Heart left ventricle (tissue), 16 donors: ENCODE results near the gene MTF2. TPM values are rescaled to one million over a fixed set of nuclear protein-coding genes. Genes with fewer than 3 reads are reported as not detected.

Experiments
- ATAC-seq, 4 donors: fragments of 200-7000 bp; cut with Tn5 transposase; one replicate each; pipeline ENCODE4 v1.9.1; 2020 to 2022; ENCODE audit warnings: moderate library complexity in 4 of 4, mild to moderate bottlenecking in 3 of 4, moderate number of reproducible peaks in 1 of 4
- DNase-seq, 5 donors: peaks; one replicate each; pipeline ENCODE4 v3.0.0-alpha.2; 2020
- H3K27ac ChIP-seq, 12 donors: fragments of 200-600 bp; sonication (generic) in 4 of 12; one replicate each; pipeline versions ENCODE4 v1.5.0 to v1.8.0; 2016 to 2022; ENCODE audit warnings: mild to moderate bottlenecking in 2 of 12
- H3K27me3 ChIP-seq, 9 donors: fragments of 200-600 bp; sonication (generic) in 2 of 9; one replicate each; pipeline versions ENCODE4 v1.5.1 to v1.8.0; 2016 to 2022; ENCODE audit warnings: mild to moderate bottlenecking in 3 of 9
- H3K36me3 ChIP-seq, 9 donors: fragments of 200-600 bp; sonication (generic) in 2 of 9; one replicate each; pipeline versions ENCODE4 v1.5.0 to v1.8.0; 2018 to 2022; ENCODE audit warnings: mild to moderate bottlenecking in 2 of 9
- H3K4me1 ChIP-seq, 12 donors: fragments of 200-600 bp; sonication (generic) in 4 of 12; one replicate each; pipeline versions ENCODE4 v1.5.0 to v1.8.0; 2016 to 2022; ENCODE audit warnings: mild to moderate bottlenecking in 3 of 12
- H3K4me3 ChIP-seq, 12 donors: fragments of 200-600 bp; sonication (generic) in 4 of 12; one replicate each; pipeline versions ENCODE4 v1.5.0 to v1.8.0; 2017 to 2022; ENCODE audit warnings: mild to moderate bottlenecking in 9 of 12, moderate library complexity in 4 of 12
- H3K9me3 ChIP-seq, 12 donors: fragments of 200-600 bp; sonication (generic) in 4 of 12; one replicate each; pipeline versions ENCODE4 v1.5.0 to v1.8.0; 2016 to 2022; ENCODE audit warnings: mild to moderate bottlenecking in 1 of 12
- CTCF ChIP-seq, 12 donors: fragments of 200-600 bp; sonication (generic) in 4 of 12; IDR thresholded peaks; one replicate each; pipeline versions ENCODE4 v1.5.0 to v1.8.0; 2018 to 2022; ENCODE audit warnings: antibody characterized with exemption in 12 of 12, mild to moderate bottlenecking in 5 of 12
- POLR2A ChIP-seq, 2 donors: fragments of 450-650 bp; IDR thresholded peaks; one replicate each; pipeline ENCODE4 v1.6.1; 2017; ENCODE audit warnings: antibody characterized with exemption in 2 of 2, mild to moderate bottlenecking in 2 of 2, moderate library complexity in 2 of 2
- WGBS, 4 donors: extraction: QIAGEN DNeasy Blood & Tissue Kit in 2 of 4; methylation state at CpG; one replicate each; pipeline versions ENCODE4 v1.1.5 to v1.1.7; 2013 to 2018; 5-methylcytosine and 5-hydroxymethylcytosine counted together
- intact Hi-C, 10 donors: fragments of 100-400 bp; cut with DNase I; formaldehyde crosslinking; loops; one replicate each; pipeline versions ENCODE4 v1.11.1 to v1.14.2; 2022
- polyA plus RNA-seq, 2 donors: library from polyadenylated mRNA; stranded (reverse); fragments of 200-250 nt; gene quantifications; one replicate each; pipeline ENCODE4 v1.2.3, GENCODE V29; 2013
- total RNA-seq, 9 donors: library from RNA; depleted of rRNA in 2 of 9; stranded (reverse); fragments of >200 nt in 2 of 9; fragmentation: NEBNext Ultra II Directional in 3 of 9; extraction: Animal tissue kit (Norgen Biotek cat#: 25700) in 3 of 9; gene quantifications; one replicate each; pipeline versions ENCODE4 v1.1.0 to v1.2.4, GENCODE V29; 2016 to 2023
- donor health status: ischemic (EF 13 %, LVEDD 7.1; RV severe dilation, severe dysfunction).
- donor health status: healthy with polysubstance abuse.
- donor health status: DM: no; HTN: yes; CAD: no.
- donor health status: DM: no; HTN: no; CAD: no.
- donor health status: ischemic (EF 25% LVEDD 6.9; RV normal size, moderate dysfunction).
- donor health status: ischemic (EF 25% LVEDD 5.7; RV mildly dilated, moderate dysfunction).
- donor health status: healthy.
- donor health status: DM: yes; HTN: yes; CAD: no.
- donor health status: ischemic (EF 35%, LVEDD 5.7; RV mildly dilated, moderate dysfunction).
- donor health status: nonischemic (EF 11% LVEDD 7.7; RV severe dilation, severe dysfunction).
- donor health status: DM: yes; HTN: yes; CAD: no.
- donor health status: PGD.
- donor health status: ischemic (EF 29% LVEDD 5.4; RV normal size, mild dysfunction).
- donor health status: nonischemic (EF 23%, LVEDD 6.1; RV moderate dilation, normal function).

MTF2 gene
- total and polyA plus RNA-seq, 11 donors, result 4.8 to 11.4 (median 8.0) TPM

- H3K27me3 ChIP-seq, result no peaks in the 10 kb centered on the region
- peaks cover 0 to 20% (median 11%) of the 10 kb centered on the region in 12 donors for H3K4me1 ChIP-seq
- H3K4me3 ChIP-seq, result no peak overlapping the region
- peaks cover 0 to 6% (median 0%) of the 10 kb centered on the region in 12 donors for H3K9me3 ChIP-seq
- WGBS, 4 donors, result 95 to 97% (median 95%) methylated on average over 3 of the region's 3 CpGs
- no peak for ATAC-seq
- no peak for DNase-seq
- peaks cover 0 to 42% (median 36%) of the 10 kb centered on the region in 9 donors for H3K36me3 ChIP-seq
- intact Hi-C loops, result no loop called here
- TF ChIP-seq POLR2A (IDR thresholded peaks at IDR 0.05) (no peak), CTCF (IDR thresholded peaks at IDR 0.05) (no peak)
- H3K27ac ChIP-seq, result no peak overlapping the region
These were observed 34.0 kb downstream of the MTF2 start for GRCh38 chr1:93113127-93113526.

GRCh38 chr1:93114391-93114790 is 35.3 kb downstream of the MTF2 start:
- intact Hi-C loops, result no loop called here
- WGBS, 4 donors, result 96 to 98% (median 97%) methylated on average over 2 of the region's 2 CpGs
- H3K4me3 ChIP-seq, result no peak overlapping the region
- peaks cover 0 to 55% (median 49%) of the 10 kb centered on the region in 9 donors for H3K36me3 ChIP-seq
- no peak for TF ChIP-seq CTCF (IDR thresholded peaks at IDR 0.05)
- no peak for TF ChIP-seq POLR2A (IDR thresholded peaks at IDR 0.05)
- DNase-seq (no peak), ATAC-seq (no peak)
- H3K4me1 ChIP-seq, result peaks cover 0 to 20% (median 11%) of the 10 kb centered on the region in 12 donors
- no peaks in the 10 kb centered on the region for H3K27me3 ChIP-seq
- H3K9me3 ChIP-seq, result no peaks in the 10 kb centered on the region
- no peak overlapping the region for H3K27ac ChIP-seq

GRCh38 chr1:93120614-93121013 is 41.5 kb downstream of the MTF2 start:
- Histone ChIP-seq H3K4me3 (no peak overlapping the region), H3K36me3 (peaks cover 0 to 66% (median 52%) of the 10 kb centered on the region in 9 donors), H3K27me3 (no peaks in the 10 kb centered on the region), H3K9me3 (no peaks in the 10 kb centered on the region), H3K27ac (no peak overlapping the region), H3K4me1 (no peaks in the 10 kb centered on the region)
- no peak for ATAC-seq
- no peak for TF ChIP-seq CTCF (IDR thresholded peaks at IDR 0.05)
- no peak for TF ChIP-seq POLR2A (IDR thresholded peaks at IDR 0.05)
- intact Hi-C loops, result no loop called here
- no peak for DNase-seq

- no peak for DNase-seq
- intact Hi-C loops, result no loop called here
- no peaks in the 10 kb centered on the region for H3K27me3 ChIP-seq
- H3K4me1 ChIP-seq, result no peaks in the 10 kb centered on the region
- ATAC-seq, result no peak
- WGBS, 4 donors, result 97 to 98% (median 98%) methylated on average over 4 of the region's 4 CpGs
- H3K4me3 ChIP-seq, result no peak overlapping the region
- H3K9me3 ChIP-seq, result no peaks in the 10 kb centered on the region
- peaks cover 0 to 54% (median 32%) of the 10 kb centered on the region in 9 donors for H3K36me3 ChIP-seq
- no peak overlapping the region for H3K27ac ChIP-seq
- TF ChIP-seq POLR2A (IDR thresholded peaks at IDR 0.05) (no peak), CTCF (IDR thresholded peaks at IDR 0.05) (no peak)
These were observed 44.2 kb downstream of the MTF2 start for GRCh38 chr1:93123201-93123783.
